ENCODE results near the gene CACNA1C. TPM values are rescaled to one million over a fixed set of nuclear protein-coding genes. Genes with fewer than 3 reads are reported as not detected.
A peak's percentile ranks its signal among the peaks of the same experiment; 100 is the strongest.

Gene CACNA1C
- total RNA-seq, 1 experiment from 2014 or later, result 1.1 TPM

DNA sequence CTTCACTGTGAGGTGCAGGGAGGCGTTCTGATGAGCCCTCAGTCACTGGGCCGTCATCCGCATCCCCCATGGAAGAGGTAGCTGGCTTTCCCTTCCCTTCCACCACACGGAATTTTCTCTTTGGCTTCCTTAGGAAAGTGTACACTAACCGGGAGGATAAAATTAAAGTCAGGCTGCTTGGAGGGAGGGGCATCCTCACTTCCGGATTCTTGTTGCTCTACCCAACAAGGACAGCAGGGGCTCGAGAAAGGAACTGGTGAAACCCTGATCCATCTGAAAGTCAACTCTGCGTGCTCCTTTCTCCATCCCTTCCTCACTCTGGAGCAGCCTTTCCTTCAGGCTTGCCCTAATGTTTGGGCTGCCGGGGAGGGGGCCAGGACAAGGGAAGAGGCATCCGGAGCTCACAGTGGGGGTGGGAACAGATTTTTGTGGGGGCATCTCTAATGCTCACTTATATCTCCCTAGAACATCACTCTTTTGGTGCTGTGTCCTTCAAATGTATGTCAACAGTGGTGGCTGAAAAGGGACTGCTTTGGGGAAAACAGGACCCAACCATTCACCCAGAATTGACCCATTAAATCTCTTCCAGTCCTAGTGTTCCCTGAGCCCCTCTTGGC is 640.6 kb downstream of the CACNA1C start:
- no peak overlapping the region for H2AFZ ChIP-seq (ENCODE audit: low read length)
- H4K20me1 ChIP-seq (ENCODE audit: control insufficient read depth, insufficient read depth, insufficient read length), result no peaks in the 10 kb centered on the region
- no peak overlapping the region for H4K91ac ChIP-seq (ENCODE audit: insufficient read length, low read depth, low read length)
- Mint-ChIP-seq H3K4me3 (peak overlapping the region; percentile 2 to 21; a peak in 2 of 5 replicates), H3K36me3 (ENCODE audit: insufficient read depth in 1 of 3, low read depth in 3 of 3) (peaks cover 0 to 5% (median 0%) of the 10 kb centered on the region in 3 experiments; a peak in 1 of 7 replicates), H3K4me1 (peaks cover 20 to 22% of the 10 kb centered on the region in 2 experiments), H3K27me3 (ENCODE audit: low read depth) (peaks cover 66% of the 10 kb centered on the region), H3K9me3 (peaks cover 2 to 4% of the 10 kb centered on the region in 2 experiments; a peak in 3 of 5 replicates), H3K27ac (no peak overlapping the region)
- no peak overlapping the region for H3K14ac ChIP-seq (ENCODE audit: insufficient read depth, low read length)
- H3K4me2 ChIP-seq (ENCODE audit: insufficient read depth, insufficient read length, low read length), result peak overlapping the region; percentile 9
- no peak overlapping the region for H3K56ac ChIP-seq (ENCODE audit: insufficient read length, low read depth, low read length)
- H3K18ac ChIP-seq (ENCODE audit: insufficient read length, low read depth, low read length), result no peak overlapping the region
- H2BK12ac ChIP-seq (ENCODE audit: insufficient read length, low read depth, low read length), result no peak overlapping the region
- H2BK20ac ChIP-seq (ENCODE audit: low read depth, low read length, poor library complexity, severe bottlenecking), result no peak overlapping the region
- no peaks in the 10 kb centered on the region for H3K79me2 ChIP-seq (ENCODE audit: insufficient read depth, low read length)
- H3K79me1 ChIP-seq (ENCODE audit: insufficient read depth, low read depth, low read length, poor library complexity, severe bottlenecking), result no peaks in the 10 kb centered on the region
- H3K27me3 ChIP-seq (ENCODE audit: insufficient read depth, low read length), result no peaks in the 10 kb centered on the region; the same call in 1 of the 2 replicates
- WGBS (ENCODE audit: extremely low coverage, insufficient read length, low lambda C conversion rate), result no CpG with 5 or more reads among the region's 10 CpGs
- H4K8ac ChIP-seq (replicated peaks; ENCODE audit: insufficient read length, low read depth, low read length), result no peak overlapping the region
- no peak overlapping the region for H2BK5ac ChIP-seq (ENCODE audit: insufficient read length, low read length)
- peak; percentile 65 for DNase-seq
- H2AK5ac ChIP-seq (ENCODE audit: insufficient read length, low read length), result no peak overlapping the region
- no peak overlapping the region for H3K9ac ChIP-seq (ENCODE audit: extremely low read depth, insufficient read length, low read length)
- H2BK120ac ChIP-seq (ENCODE audit: low read depth, low read length, poor library complexity, severe bottlenecking), result no peak overlapping the region
- no peak overlapping the region for H3K23ac ChIP-seq (ENCODE audit: insufficient read length, low read depth, low read length)
- H3K27ac ChIP-seq (ENCODE audit: insufficient read length, low read depth, low read length), result no peak overlapping the region
- no peaks in the 10 kb centered on the region; the same call in 1 of the 2 replicates for H3K4me1 ChIP-seq (ENCODE audit: insufficient read depth, low read length)
- H3K9me3 ChIP-seq (ENCODE audit: control insufficient read depth, low read depth, low read length), result no peaks in the 10 kb centered on the region
- no peak overlapping the region for H3K4ac ChIP-seq (ENCODE audit: low read depth, low read length)
- no peak overlapping the region for H2BK15ac ChIP-seq (ENCODE audit: low read depth, low read length)
- no peak overlapping the region for H4K5ac ChIP-seq (ENCODE audit: insufficient read length, low read depth, low read length)
- H3K23me2 ChIP-seq (ENCODE audit: insufficient read length, low read depth, low read length, poor library complexity, severe bottlenecking), result peaks cover 5% of the 10 kb centered on the region
- no peak overlapping the region for H3T11ph ChIP-seq (ENCODE audit: low read length)
- TF ChIP-seq, protein P1, sequence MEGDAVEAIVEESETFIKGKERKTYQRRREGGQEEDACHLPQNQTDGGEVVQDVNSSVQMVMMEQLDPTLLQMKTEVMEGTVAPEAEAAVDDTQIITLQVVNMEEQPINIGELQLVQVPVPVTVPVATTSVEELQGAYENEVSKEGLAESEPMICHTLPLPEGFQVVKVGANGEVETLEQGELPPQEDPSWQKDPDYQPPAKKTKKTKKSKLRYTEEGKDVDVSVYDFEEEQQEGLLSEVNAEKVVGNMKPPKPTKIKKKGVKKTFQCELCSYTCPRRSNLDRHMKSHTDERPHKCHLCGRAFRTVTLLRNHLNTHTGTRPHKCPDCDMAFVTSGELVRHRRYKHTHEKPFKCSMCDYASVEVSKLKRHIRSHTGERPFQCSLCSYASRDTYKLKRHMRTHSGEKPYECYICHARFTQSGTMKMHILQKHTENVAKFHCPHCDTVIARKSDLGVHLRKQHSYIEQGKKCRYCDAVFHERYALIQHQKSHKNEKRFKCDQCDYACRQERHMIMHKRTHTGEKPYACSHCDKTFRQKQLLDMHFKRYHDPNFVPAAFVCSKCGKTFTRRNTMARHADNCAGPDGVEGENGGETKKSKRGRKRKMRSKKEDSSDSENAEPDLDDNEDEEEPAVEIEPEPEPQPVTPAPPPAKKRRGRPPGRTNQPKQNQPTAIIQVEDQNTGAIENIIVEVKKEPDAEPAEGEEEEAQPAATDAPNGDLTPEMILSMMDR (conservative IDR thresholded peaks at IDR 0.05), result peak; percentile 45; the same call in 2 of the 3 replicates

Data from H9 (cell line).